T-cell (primary cell): ENCODE data around the gene RFTN1. TPM values are rescaled to one million over a fixed set of nuclear protein-coding genes. Genes with fewer than 3 reads are reported as not detected.

Experiments used
- ATAC-seq, 4 experiments: fragments of 200-7000 bp in 3 of 4; fragments of 150-1000 bp in 1 of 4; cut with Tn5 transposase; replicated peaks in 1 of 4; 1 replicate in 3 of 4; 2 replicates in 1 of 4; pipeline ENCODE4 v1.10.0; 2021; ENCODE audit warnings: moderate library complexity in 3 of 4, mild to moderate bottlenecking in 2 of 4, moderate number of reproducible peaks in 1 of 4
- CTCF ChIA-PET, 2 donors: fragments of 300-600 bp; sonication (Branson Sonifier 250); formaldehyde crosslinking; loops; one replicate each; lab custom pipeline; 2022; ENCODE audit warnings: antibody characterized with exemption in 2 of 2; lab: Charles Lee
- POLR2A ChIA-PET, 2 donors: fragments of 300-600 bp; sonication (Branson Sonifier 250); formaldehyde crosslinking; loops; one replicate each; lab custom pipeline; 2022; ENCODE audit warnings: antibody characterized with exemption in 2 of 2; lab: Charles Lee
- DNase-seq, 35 experiments: peaks; one replicate each; pipeline versions ENCODE4 v3.0.0 to v3.0.0-alpha.2; 2013 to 2023
- H3K27ac ChIP-seq: one replicate; pipeline ENCODE4 v1.5.1; 2013; ENCODE audit warnings: low read length
- H3K27me3 ChIP-seq, 2 experiments: replicated peaks in 1 of 2; 1 replicate in 1 of 2; 2 replicates in 1 of 2; pipeline versions ENCODE4 v1.6.1 to v1.7.0; 2013; ENCODE audit warnings: low read length in 1 of 2, mixed read lengths in 1 of 2; ENCODE audit not compliant: control insufficient read depth in 2 of 2, insufficient read depth in 2 of 2; ENCODE audit errors: extremely low read depth in 1 of 2
- H3K36me3 ChIP-seq, 2 donors: 1 replicate in 1 of 2; 2 replicates in 1 of 2; pipeline versions ENCODE4 v1.6.1 to v1.7.0; 2013; ENCODE audit warnings: low read length in 1 of 2; ENCODE audit not compliant: control insufficient read depth in 2 of 2, insufficient read depth in 1 of 2; ENCODE audit errors: extremely low read depth in 1 of 2
- H3K4me1 ChIP-seq, 2 experiments: 1 replicate in 1 of 2; 2 replicates in 1 of 2; pipeline versions ENCODE4 v1.6.1 to v1.7.0; 2013; ENCODE audit warnings: low read length in 2 of 2, mixed read lengths in 1 of 2; ENCODE audit not compliant: insufficient read depth in 2 of 2, control insufficient read depth in 1 of 2; ENCODE audit errors: extremely low read depth in 1 of 2
- H3K4me3 ChIP-seq, 2 donors: 1 replicate in 1 of 2; 2 replicates in 1 of 2; pipeline versions ENCODE4 v1.5.1 to v1.7.0; 2013; ENCODE audit warnings: mild to moderate bottlenecking in 2 of 2, low read length in 1 of 2, moderate library complexity in 1 of 2; ENCODE audit not compliant: control insufficient read depth in 1 of 2; ENCODE audit errors: extremely low read depth in 1 of 2
- H3K9me3 ChIP-seq: 2 replicates; pipeline ENCODE4 v1.7.0; 2013
- H3K27ac Mint-ChIP-seq, 2 donors: one replicate each; pipeline ENCODE4 v1.8.0; 2020 to 2021; ENCODE audit warnings: mild to moderate bottlenecking in 2 of 2, mixed read lengths in 2 of 2
- H3K27me3 Mint-ChIP-seq, 2 donors: one replicate each; pipeline ENCODE4 v1.8.0; 2021 to 2022; ENCODE audit warnings: mixed read lengths in 2 of 2
- H3K36me3 Mint-ChIP-seq: one replicate; pipeline ENCODE4 v1.8.0; 2021; ENCODE audit warnings: mixed read lengths
- H3K4me1 Mint-ChIP-seq, 3 donors: one replicate each; pipeline ENCODE4 v1.8.0; 2020 to 2022; ENCODE audit warnings: mixed read lengths in 3 of 3, mild to moderate bottlenecking in 1 of 3
- H3K4me3 Mint-ChIP-seq, 3 donors: one replicate each; pipeline ENCODE4 v1.8.0; 2020 to 2022; ENCODE audit warnings: mild to moderate bottlenecking in 3 of 3, mixed read lengths in 3 of 3, moderate library complexity in 3 of 3
- H3K9me3 Mint-ChIP-seq, 3 donors: one replicate each; pipeline ENCODE4 v1.8.0; 2020 to 2022; ENCODE audit warnings: mixed read lengths in 3 of 3
- WGBS: methylation state at CpG from one replicate; pipeline ENCODE4 v1.1.5; 2013; ENCODE audit warnings: missing lambda C conversion rate; ENCODE audit not compliant: insufficient coverage; 5-methylcytosine and 5-hydroxymethylcytosine counted together
- total RNA-seq, 35 experiments: library from RNA in 6 of 35; stranded (reverse) in 6 of 35; fragments of 120-200 nt in 1 of 35; gene quantifications; one replicate each; pipeline versions ENCODE4 v1.2.1 to v1.2.4 and lab custom pipeline; 2013 to 2026

RFTN1 gene
- total RNA-seq, 5 donors from 2014 or later (not counting 1 experiment from before 2014, with no cell fraction given), result 55.5 to 73.4 (median 70.7) TPM

GRCh38 chr3:16500911-16501310 lies 12.6 kb downstream of the RFTN1 start:
- Mint-ChIP-seq H3K4me1 (peaks cover 68 to 77% (median 74%) of the 10 kb centered on the region in 3 donors), H3K27ac (no peak overlapping the region), H3K4me3 (no peak overlapping the region), H3K36me3 (peaks cover 42% of the 10 kb centered on the region), H3K9me3 (no peaks in the 10 kb centered on the region), H3K27me3 (no peaks in the 10 kb centered on the region)
- ChIA-PET POLR2A (interaction anchor here in 1 of 2 donors (0.5 kb wide), 1 partner anchor 782 kb away, joined by 3 read pairs; no protein-coding TSS in a partner anchor), CTCF (interaction anchor here in 1 of 2 donors (0.5 kb wide), 1 partner anchor 227 kb away, joined by 3 read pairs; no protein-coding TSS in a partner anchor)
- no peaks in the 10 kb centered on the region for H3K9me3 ChIP-seq
- no peak overlapping the region for H3K4me3 ChIP-seq
- peaks cover 18 to 38% of the 10 kb centered on the region in 2 experiments for H3K4me1 ChIP-seq
- ATAC-seq, result no peak
- DNase-seq, result no peak
- H3K27me3 ChIP-seq, result no peaks in the 10 kb centered on the region
- WGBS, result 100% methylated on average over 5 of the region's 12 CpGs
- peaks cover 0 to 25% of the 10 kb centered on the region in 2 donors for H3K36me3 ChIP-seq
- H3K27ac ChIP-seq, result no peak overlapping the region

- ChIA-PET POLR2A (interaction anchor here in 1 of 2 donors (0.5 kb wide), 1 partner anchor 64 kb away, joined by 3 read pairs; no protein-coding TSS in a partner anchor), CTCF (no interaction called here)
- Mint-ChIP-seq H3K9me3 (no peaks in the 10 kb centered on the region), H3K27ac (no peak overlapping the region), H3K36me3 (peaks cover 35% of the 10 kb centered on the region), H3K4me1 (peaks cover 68 to 79% (median 76%) of the 10 kb centered on the region in 3 donors), H3K4me3 (no peak overlapping the region), H3K27me3 (no peaks in the 10 kb centered on the region)
- H3K27me3 ChIP-seq, result no peaks in the 10 kb centered on the region
- no peak for ATAC-seq
- H3K36me3 ChIP-seq, result peaks cover 0 to 20% of the 10 kb centered on the region in 2 donors
- no CpG with 5 or more reads among the region's 1 CpG for WGBS
- no peak overlapping the region for H3K27ac ChIP-seq
- no peak overlapping the region for H3K4me3 ChIP-seq
- peaks cover 24 to 45% of the 10 kb centered on the region in 2 experiments for H3K4me1 ChIP-seq
- H3K9me3 ChIP-seq, result no peaks in the 10 kb centered on the region
- no peak for DNase-seq
Measured at GRCh38 chr3:16500093-16500492, 13.4 kb downstream of the RFTN1 start.

- no peak overlapping the region for H3K4me3 ChIP-seq
- DNase-seq, result no peak
- peak overlapping the region in 1 of 2 donors; percentile 80 for H3K27ac Mint-ChIP-seq
- CTCF ChIA-PET, result interaction anchor here in 1 of 2 donors (0.5 kb wide), 1 partner anchor 107 kb away, joined by 4 read pairs; no protein-coding TSS in a partner anchor
- WGBS, result 96% methylated on average over 4 of the region's 4 CpGs
- no peaks in the 10 kb centered on the region for H3K9me3 Mint-ChIP-seq
- peaks cover 25 to 45% of the 10 kb centered on the region in 2 experiments for H3K4me1 ChIP-seq
- POLR2A ChIA-PET, result interaction anchor here (0.5 to 0.6 kb wide), 3 partner anchors 15 to 161 kb away, joined by 3 read pairs; no protein-coding TSS in a partner anchor
- H3K27me3 Mint-ChIP-seq, result no peaks in the 10 kb centered on the region
- no peaks in the 10 kb centered on the region for H3K27me3 ChIP-seq
- H3K9me3 ChIP-seq, result no peaks in the 10 kb centered on the region
- no peak overlapping the region for H3K27ac ChIP-seq
- peaks cover 28% of the 10 kb centered on the region for H3K36me3 Mint-ChIP-seq
- H3K4me1 Mint-ChIP-seq, result peaks cover 68 to 79% (median 76%) of the 10 kb centered on the region in 3 donors
- no peak overlapping the region for H3K4me3 Mint-ChIP-seq
- peaks cover 0 to 13% of the 10 kb centered on the region in 2 donors for H3K36me3 ChIP-seq
- ATAC-seq, result no peak
Measured at GRCh38 chr3:16499351-16499750, 14.1 kb downstream of the RFTN1 start.

- peaks cover 28% of the 10 kb centered on the region for H3K36me3 Mint-ChIP-seq
- 90% methylated on average over 2 of the region's 5 CpGs for WGBS
Measured at GRCh38 chr3:16498130-16498890, 15.2 kb downstream of the RFTN1 start.

GRCh38 chr3:16496408-16497222 lies 16.9 kb downstream of the RFTN1 start:
- POLR2A ChIA-PET, result interaction anchor here (0.5 to 1.6 kb wide), 6 partner anchors 12 to 110 kb away, joined by 3 to 11 read pairs (median 5); no protein-coding TSS in a partner anchor
- 100% methylated on average over 1 of the region's 10 CpGs for WGBS
- H3K36me3 ChIP-seq, result peaks cover 0 to 19% of the 10 kb centered on the region in 2 donors
- no peak overlapping the region for H3K4me3 ChIP-seq
- no peak for DNase-seq
- CTCF ChIA-PET, result interaction anchor here (0.7 to 1.8 kb wide), 7 partner anchors 9 to 211 kb away, joined by 3 to 8 read pairs (median 3); no protein-coding TSS in a partner anchor
- Mint-ChIP-seq H3K27me3 (no peaks in the 10 kb centered on the region), H3K27ac (peak overlapping the region; percentile 75 to 78), H3K36me3 (peaks cover 37% of the 10 kb centered on the region), H3K9me3 (no peaks in the 10 kb centered on the region), H3K4me1 (peaks cover 59 to 74% (median 72%) of the 10 kb centered on the region in 3 donors), H3K4me3 (peak overlapping the region in 1 of 3 donors; percentile 31)
- H3K27ac ChIP-seq, result peak overlapping the region; percentile 10
- H3K4me1 ChIP-seq, result peaks cover 25 to 45% of the 10 kb centered on the region in 2 experiments
- ATAC-seq, result peak; percentile 40 to 73 (median 58)
- H3K27me3 ChIP-seq, result no peaks in the 10 kb centered on the region
- no peaks in the 10 kb centered on the region for H3K9me3 ChIP-seq

More at GRCh38 chr3:16498130-16498890, 15.2 kb downstream of the RFTN1 start:
- H3K27ac ChIP-seq, result no peak overlapping the region
- DNase-seq, result no peak
- no peaks in the 10 kb centered on the region for H3K9me3 ChIP-seq
- H3K36me3 ChIP-seq, result peaks cover 0 to 13% of the 10 kb centered on the region in 2 donors
- H3K4me3 ChIP-seq, result no peak overlapping the region
- H3K9me3 Mint-ChIP-seq, result no peaks in the 10 kb centered on the region
- H3K4me3 Mint-ChIP-seq, result peak overlapping the region in 1 of 3 donors; percentile 10
- no peak for ATAC-seq
- ChIA-PET POLR2A (interaction anchor here (0.6 to 0.9 kb wide), 2 partner anchors 13 to 14 kb away, joined by 3 to 4 read pairs; no protein-coding TSS in a partner anchor), CTCF (no interaction called here)
- H3K4me1 ChIP-seq, result peaks cover 25 to 48% of the 10 kb centered on the region in 2 experiments
- H3K4me1 Mint-ChIP-seq, result peaks cover 59 to 73% (median 72%) of the 10 kb centered on the region in 3 donors
- no peaks in the 10 kb centered on the region for H3K27me3 ChIP-seq
- no peaks in the 10 kb centered on the region for H3K27me3 Mint-ChIP-seq
- peak overlapping the region; percentile 29 to 80 for H3K27ac Mint-ChIP-seq
